ENCODE data around the gene ZHX3. TPM values are rescaled to one million over a fixed set of nuclear protein-coding genes. Genes with fewer than 3 reads are reported as not detected.
A peak's percentile ranks its signal among the peaks of the same experiment; 100 is the strongest.

Gene ZHX3
- total RNA-seq, 1 donor from 2014 or later, result 34.6 TPM

DNA sequence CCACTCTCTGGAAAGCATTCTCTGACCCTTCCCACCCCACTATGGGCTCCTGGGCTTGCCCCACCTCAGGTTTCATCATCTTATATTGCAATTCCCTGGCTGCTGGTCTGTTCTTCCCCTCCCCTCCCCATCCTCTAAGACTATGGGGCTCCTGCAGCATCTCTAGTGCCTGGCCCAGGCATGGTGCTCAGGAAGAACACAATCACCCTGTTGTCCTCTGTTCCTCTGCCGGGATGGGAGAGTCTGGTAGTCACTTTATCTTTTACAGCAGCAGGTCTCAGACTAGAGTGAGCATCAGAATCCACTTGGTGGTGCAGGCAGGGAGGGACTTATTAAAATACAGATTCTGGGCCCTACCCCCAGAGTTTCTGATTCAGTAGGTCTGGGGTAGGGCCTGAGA is 18.1 kb upstream of the ZHX3 start:
- no peak for DNase-seq
- Histone ChIP-seq H3K27me3 (ENCODE audit: low read depth) (no peaks in the 10 kb centered on the region), H3K4me3 (no peak overlapping the region), H3K27ac (replicated peaks) (peak overlapping the region; percentile 60), H3K9me3 (replicated peaks) (no peaks in the 10 kb centered on the region), H3K4me1 (peaks cover 29% of the 10 kb centered on the region), H3K36me3 (no peaks in the 10 kb centered on the region)
- intact Hi-C loops (cut with micrococcal nuclease), result loop anchor here (5.0 kb wide), 1 partner anchor 163 kb away; no protein-coding TSS in a partner anchor
- TF ChIP-seq, protein P1, sequence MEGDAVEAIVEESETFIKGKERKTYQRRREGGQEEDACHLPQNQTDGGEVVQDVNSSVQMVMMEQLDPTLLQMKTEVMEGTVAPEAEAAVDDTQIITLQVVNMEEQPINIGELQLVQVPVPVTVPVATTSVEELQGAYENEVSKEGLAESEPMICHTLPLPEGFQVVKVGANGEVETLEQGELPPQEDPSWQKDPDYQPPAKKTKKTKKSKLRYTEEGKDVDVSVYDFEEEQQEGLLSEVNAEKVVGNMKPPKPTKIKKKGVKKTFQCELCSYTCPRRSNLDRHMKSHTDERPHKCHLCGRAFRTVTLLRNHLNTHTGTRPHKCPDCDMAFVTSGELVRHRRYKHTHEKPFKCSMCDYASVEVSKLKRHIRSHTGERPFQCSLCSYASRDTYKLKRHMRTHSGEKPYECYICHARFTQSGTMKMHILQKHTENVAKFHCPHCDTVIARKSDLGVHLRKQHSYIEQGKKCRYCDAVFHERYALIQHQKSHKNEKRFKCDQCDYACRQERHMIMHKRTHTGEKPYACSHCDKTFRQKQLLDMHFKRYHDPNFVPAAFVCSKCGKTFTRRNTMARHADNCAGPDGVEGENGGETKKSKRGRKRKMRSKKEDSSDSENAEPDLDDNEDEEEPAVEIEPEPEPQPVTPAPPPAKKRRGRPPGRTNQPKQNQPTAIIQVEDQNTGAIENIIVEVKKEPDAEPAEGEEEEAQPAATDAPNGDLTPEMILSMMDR (IDR thresholded peaks at IDR 0.05; ENCODE audit: borderline replicate concordance), result no peak

DNA sequence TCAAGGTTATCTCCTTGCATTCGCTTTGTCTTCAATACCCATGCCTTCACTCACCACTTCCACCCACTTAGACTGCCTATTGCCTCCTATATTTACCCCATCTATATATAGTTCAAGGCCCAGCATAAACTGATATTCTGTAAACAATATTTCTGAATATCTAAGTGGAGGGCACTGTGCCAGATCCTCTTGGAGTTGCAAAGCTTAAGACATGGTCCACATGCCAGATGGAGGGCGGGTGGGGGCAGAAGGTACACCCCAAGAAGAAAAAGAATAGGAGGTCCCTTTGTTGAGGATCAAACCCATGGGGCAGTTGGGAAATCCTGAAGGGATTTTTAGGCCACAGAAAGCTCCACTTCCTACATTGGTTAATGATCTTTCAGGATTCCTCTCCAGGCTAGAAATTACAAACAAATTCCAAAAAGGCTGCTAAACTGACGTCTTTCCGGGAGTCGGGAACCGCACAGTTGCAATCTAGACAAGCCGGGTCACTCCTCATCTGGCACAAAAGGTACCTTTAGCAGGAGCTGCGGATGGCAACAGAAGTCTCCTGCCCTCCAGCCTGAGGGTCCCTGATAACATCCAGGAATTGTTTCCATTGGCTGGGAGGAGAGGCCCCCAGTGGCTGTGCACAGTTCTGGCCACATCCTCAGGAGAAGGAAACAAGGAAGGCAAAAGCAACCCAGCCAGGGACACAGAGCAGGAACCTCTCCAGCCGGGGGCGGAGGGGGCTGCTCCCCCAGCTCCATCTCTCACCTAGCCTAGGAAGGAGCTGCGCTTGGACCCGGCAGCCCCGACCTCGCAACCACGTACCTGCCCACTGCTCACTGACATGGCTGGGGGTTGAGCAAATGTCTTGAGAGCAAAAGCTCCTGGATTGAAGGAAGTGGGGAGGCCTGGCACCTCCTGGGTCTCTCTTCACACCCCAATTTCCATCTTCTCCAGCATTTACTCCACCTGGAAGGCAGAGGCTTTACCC is 17.2 kb upstream of the ZHX3 start:
- H3K36me3 ChIP-seq, result no peaks in the 10 kb centered on the region
- no peak overlapping the region for H3K4me3 ChIP-seq
- no peak for DNase-seq
- no peaks in the 10 kb centered on the region for H3K9me3 ChIP-seq (replicated peaks)
- TF ChIP-seq, protein P1 (IDR thresholded peaks at IDR 0.05; ENCODE audit: borderline replicate concordance), result no peak
- intact Hi-C loops (cut with micrococcal nuclease), result loop anchor here (5.0 kb wide), 1 partner anchor 162 kb away; no protein-coding TSS in a partner anchor
- peaks cover 27% of the 10 kb centered on the region for H3K4me1 ChIP-seq
- no peaks in the 10 kb centered on the region for H3K27me3 ChIP-seq (ENCODE audit: low read depth)
- H3K27ac ChIP-seq (replicated peaks), result peak overlapping the region; percentile 60

DNA sequence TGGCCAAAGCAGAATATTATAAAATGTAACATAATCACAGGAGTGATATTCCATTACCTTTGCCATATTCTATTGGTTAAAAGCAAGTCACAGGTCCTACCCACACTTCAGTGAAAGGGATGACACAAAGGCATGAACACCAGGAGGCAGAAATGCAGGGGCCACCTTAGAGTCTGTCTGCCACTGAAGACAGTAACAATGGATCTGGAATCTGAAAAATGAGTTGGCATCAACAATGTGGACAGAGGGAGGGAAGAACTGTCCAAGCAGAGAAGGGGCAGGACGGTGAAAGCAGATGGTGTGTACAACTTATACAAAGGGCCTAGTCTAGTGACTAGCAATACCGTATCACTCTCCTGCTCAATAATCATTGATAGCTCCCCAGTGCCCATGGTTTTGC is 16.5 kb upstream of the ZHX3 start:
- DNase-seq, result no peak
- Histone ChIP-seq H3K4me3 (no peak overlapping the region), H3K4me1 (peaks cover 30% of the 10 kb centered on the region), H3K27me3 (ENCODE audit: low read depth) (no peaks in the 10 kb centered on the region), H3K27ac (replicated peaks) (peak overlapping the region; percentile 60), H3K36me3 (no peaks in the 10 kb centered on the region), H3K9me3 (replicated peaks) (no peaks in the 10 kb centered on the region)
- TF ChIP-seq, protein P1 (IDR thresholded peaks at IDR 0.05; ENCODE audit: borderline replicate concordance), result no peak
- intact Hi-C loops (cut with micrococcal nuclease), result no loop called here

DNA sequence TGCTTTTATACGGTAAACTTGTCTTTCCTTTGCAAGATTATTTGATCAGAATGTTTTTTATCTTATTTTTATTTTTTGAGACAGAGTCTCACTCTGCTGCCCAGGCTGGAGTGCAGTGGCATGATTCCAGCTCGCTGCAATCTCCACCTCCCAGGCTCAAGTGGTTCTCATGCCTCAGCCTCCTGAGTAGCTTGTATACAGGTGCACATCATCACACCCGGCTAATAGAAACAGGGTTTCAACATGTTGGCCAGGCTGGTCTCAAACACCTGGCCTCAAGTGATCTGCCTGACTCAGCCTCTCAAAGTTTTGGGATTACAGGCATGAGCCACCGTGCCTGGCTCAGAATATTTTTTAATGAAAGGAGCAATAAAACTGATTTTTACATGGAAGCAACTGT is 14.2 kb upstream of the ZHX3 start:
- Histone ChIP-seq H3K4me3 (no peak overlapping the region), H3K36me3 (no peaks in the 10 kb centered on the region), H3K27ac (replicated peaks) (no peak overlapping the region), H3K4me1 (peaks cover 36% of the 10 kb centered on the region), H3K9me3 (replicated peaks) (no peaks in the 10 kb centered on the region), H3K27me3 (ENCODE audit: low read depth) (no peaks in the 10 kb centered on the region)
- TF ChIP-seq, protein P1 (IDR thresholded peaks at IDR 0.05; ENCODE audit: borderline replicate concordance), result no peak
- intact Hi-C loops (cut with micrococcal nuclease), result no loop called here
- no peak for DNase-seq

DNA sequence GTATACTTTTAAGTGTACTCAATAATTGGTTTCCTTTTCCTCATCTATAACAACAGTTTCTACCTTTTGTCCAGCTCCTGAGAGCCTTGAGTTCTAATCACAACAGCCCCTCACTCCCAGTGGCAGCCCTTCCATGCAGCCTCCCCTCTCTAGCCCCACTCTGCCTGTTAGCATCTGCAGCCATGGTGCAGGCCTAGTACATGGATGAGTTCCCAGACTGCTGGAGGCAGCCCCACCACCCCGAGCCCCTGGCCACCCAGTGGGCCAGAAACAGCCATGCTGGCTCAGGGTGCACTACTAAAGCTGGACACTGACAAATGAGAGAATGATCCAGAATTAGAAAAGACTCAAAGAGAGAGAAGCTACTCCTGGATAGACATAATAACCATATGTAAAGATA is 13.4 kb upstream of the ZHX3 start:
- Histone ChIP-seq H3K27ac (replicated peaks) (no peak overlapping the region), H3K4me3 (no peak overlapping the region), H3K36me3 (no peaks in the 10 kb centered on the region), H3K4me1 (peaks cover 36% of the 10 kb centered on the region), H3K27me3 (ENCODE audit: low read depth) (no peaks in the 10 kb centered on the region), H3K9me3 (replicated peaks) (no peaks in the 10 kb centered on the region)
- TF ChIP-seq, protein P1 (IDR thresholded peaks at IDR 0.05; ENCODE audit: borderline replicate concordance), result no peak
- no peak for DNase-seq
- intact Hi-C loops (cut with micrococcal nuclease), result no loop called here

All from left ventricle myocardium inferior (tissue), 1 donor.